ENCODE measurements around the gene ZNF674.

- no peak for TF ChIP-seq CTCF (IDR thresholded peaks at IDR 0.05)
- TF ChIP-seq CHD4 (IDR thresholded peaks at IDR 0.05; ENCODE audit: borderline replicate concordance), result no peak
- no peak for TF ChIP-seq CEBPB (IDR thresholded peaks at IDR 0.05)
- TF ChIP-seq CHD2 (IDR thresholded peaks at IDR 0.05; ENCODE audit: low read length, partially characterized antibody), result no peak
- TF ChIP-seq POLR2A (IDR thresholded peaks at IDR 0.05; ENCODE audit: low read length), result no peak
- no peak for TF ChIP-seq CBX8 (IDR thresholded peaks at IDR 0.05)
- no peak for TF ChIP-seq RNF2 (IDR thresholded peaks at IDR 0.05; ENCODE audit: borderline replicate concordance, low read depth)
- TF ChIP-seq JUNB (IDR thresholded peaks at IDR 0.05), result no peak
- no peak for TF ChIP-seq FOSL2 (IDR thresholded peaks at IDR 0.05)
- TF ChIP-seq FOSL2 (CRISPR knock-in tag; IDR thresholded peaks at IDR 0.05), result no peak
- no peak for TF ChIP-seq SMC3 (IDR thresholded peaks at IDR 0.05)
- no peak for TF ChIP-seq BHLHE40 (IDR thresholded peaks at IDR 0.05; ENCODE audit: low read depth, low read length)
- no peak for TF ChIP-seq EP300 (IDR thresholded peaks at IDR 0.05)
- no peak for TF ChIP-seq ZFP36 (IDR thresholded peaks at IDR 0.05; ENCODE audit: borderline replicate concordance, partially characterized antibody)
These were observed 88.9 kb downstream of the ZNF674 start for GRCh38 chrX:46456125-46456922.
